SIG-M5 treated with dmso at 0.1 percent for 504 hours (cell line): Measurements from ENCODE around the gene PLSCR1.
"Not testable (repeated sequence)": the region's sequence is repeated elsewhere in the genome, so short reads cannot be mapped to it uniquely, and the experiment has no call there.

Source experiments
- DNase-seq: peaks from one replicate; lab custom pipeline; 2025; ENCODE audit not compliant: unreplicated experiment; lab: John Stamatoyannopoulos, UW

PLSCR1 gene

GRCh38 chr3:146550743-146551510 lies 6.5 kb upstream of the PLSCR1 start:
- DNase-seq: peak; percentile 4

- DNase-seq: peak; percentile 5
Measured at GRCh38 chr3:146550070-146550615, 5.7 kb upstream of the PLSCR1 start.

GRCh38 chr3:146547235-146547835 lies 2.9 kb upstream of the PLSCR1 start:
- no peak for DNase-seq

GRCh38 chr3:146546366-146546965 lies 2.1 kb upstream of the PLSCR1 start:
- no peak for DNase-seq

GRCh38 chr3:146544929-146545528 lies 622 bp upstream of the PLSCR1 start:
- no peak for DNase-seq

GRCh38 chr3:146543461-146544001 lies 876 bp downstream of the PLSCR1 start:
- DNase-seq: peak; percentile 22

- no peak for DNase-seq
Measured at GRCh38 chr3:146542978-146543377, 1.4 kb downstream of the PLSCR1 start.

- peak; percentile 40 for DNase-seq
Measured at GRCh38 chr3:146542179-146542578, 2.2 kb downstream of the PLSCR1 start.

- no peak for DNase-seq
Measured at GRCh38 chr3:146540978-146541377, 3.4 kb downstream of the PLSCR1 start.

GRCh38 chr3:146540236-146540635 lies 4.2 kb downstream of the PLSCR1 start:
- no peak for DNase-seq

GRCh38 chr3:146539315-146539714 lies 5.1 kb downstream of the PLSCR1 start:
- DNase-seq: no peak

GRCh38 chr3:146537603-146538002 lies 6.8 kb downstream of the PLSCR1 start:
- no peak for DNase-seq

- no peak for DNase-seq
Measured at GRCh38 chr3:146536681-146537080, 7.7 kb downstream of the PLSCR1 start.

- no peak for DNase-seq
Measured at GRCh38 chr3:146532406-146532805, 12.0 kb downstream of the PLSCR1 start.

GRCh38 chr3:146530609-146531008 lies 13.8 kb downstream of the PLSCR1 start:
- DNase-seq: no peak

GRCh38 chr3:146529021-146529420 lies 15.4 kb downstream of the PLSCR1 start:
- DNase-seq: no peak

GRCh38 chr3:146524961-146525360 lies 19.4 kb downstream of the PLSCR1 start:
- DNase-seq: no peak

GRCh38 chr3:146523531-146523930 lies 20.9 kb downstream of the PLSCR1 start:
- no peak for DNase-seq

- DNase-seq: not testable (repeated sequence)
Measured at GRCh38 chr3:146522174-146523158, 21.9 kb downstream of the PLSCR1 start.

GRCh38 chr3:146521394-146521793 lies 23.0 kb downstream of the PLSCR1 start:
- DNase-seq: no peak
